ENCODE data around the gene SEMA5A. TPM values are rescaled to one million over a fixed set of nuclear protein-coding genes. Genes with fewer than 3 reads are reported as not detected.

Gene SEMA5A
- total RNA-seq, 1 donor from 2014 or later: 5.4 TPM

DNA sequence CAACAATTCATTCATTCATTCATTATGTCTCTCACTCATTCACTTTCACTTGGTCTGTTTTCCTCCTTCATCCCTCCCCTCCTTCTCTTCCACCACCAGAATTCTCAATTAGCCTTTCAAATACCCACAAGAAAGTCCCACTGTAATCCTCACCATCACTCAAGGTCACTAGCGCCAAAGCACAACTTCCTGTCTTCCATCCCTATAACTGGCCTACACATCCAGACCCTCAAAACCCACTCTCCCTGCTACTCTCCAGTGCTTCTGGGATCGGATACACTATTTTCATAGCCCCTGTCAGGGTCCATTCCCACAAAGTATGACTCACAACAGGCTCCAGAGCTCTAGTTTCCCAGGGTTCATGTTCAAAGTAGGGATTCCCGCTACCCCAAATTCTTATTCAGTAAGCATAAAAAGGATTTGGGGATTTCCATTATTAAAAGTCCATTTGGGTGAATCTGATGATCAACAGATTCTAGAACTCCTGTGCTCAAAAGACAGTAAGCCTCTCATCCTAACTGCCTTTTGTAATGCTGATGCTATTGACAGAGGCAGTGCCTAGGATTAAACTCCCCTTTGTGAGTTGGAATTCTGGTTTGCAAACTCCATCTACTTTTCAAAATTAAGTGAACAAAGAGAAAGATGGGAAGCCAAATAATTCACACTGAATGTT lies 250.9 kb downstream of the SEMA5A start:
- no peak for DNase-seq (ENCODE audit: extremely low read depth, low read depth, low spot score)

DNA sequence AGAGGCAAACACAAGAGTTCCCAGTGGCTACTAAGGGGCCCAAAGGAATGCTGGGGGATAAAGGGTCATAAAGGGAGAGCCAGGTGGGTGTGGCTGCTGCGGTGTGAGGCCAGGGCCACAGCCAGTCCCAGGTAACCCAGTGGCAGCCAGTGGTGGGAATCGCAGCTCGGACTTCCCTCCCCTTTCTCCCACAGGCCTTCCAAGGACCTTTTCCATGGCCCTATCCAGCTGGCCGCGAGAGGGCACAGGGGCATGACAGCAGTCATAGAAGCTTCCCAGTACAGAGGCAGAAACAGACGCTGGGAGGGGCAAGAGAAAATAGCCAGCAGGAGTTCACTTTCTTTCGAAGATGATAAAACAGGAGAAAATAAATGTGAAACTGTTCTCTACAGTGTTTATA lies 257.6 kb downstream of the SEMA5A start:
- no peak for DNase-seq (ENCODE audit: extremely low read depth, low read depth, low spot score)

- DNase-seq (ENCODE audit: extremely low read depth, low read depth, low spot score): no peak
Observed at GRCh38 chr5:9284781-9285307, 261.0 kb downstream of the SEMA5A start.

DNA sequence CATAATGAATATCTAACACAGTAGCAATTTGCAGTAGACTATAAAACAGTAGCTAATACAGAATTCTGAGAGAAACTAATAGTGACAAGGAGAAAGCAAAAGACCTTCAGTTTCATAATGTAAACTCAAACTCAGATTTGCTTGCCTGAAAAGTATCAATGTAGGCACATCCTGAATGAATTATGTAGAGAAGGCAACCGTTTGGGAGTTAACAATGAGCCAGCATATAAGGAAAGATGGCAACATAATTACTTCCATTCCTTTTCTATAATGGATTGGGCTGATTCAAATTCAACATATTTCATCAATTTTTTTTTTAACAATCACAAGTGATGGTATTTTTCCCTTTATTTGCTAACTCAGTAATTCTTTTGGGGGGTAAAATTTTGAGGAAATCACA lies 261.6 kb downstream of the SEMA5A start:
- DNase-seq (ENCODE audit: extremely low read depth, low read depth, low spot score): no peak

DNA sequence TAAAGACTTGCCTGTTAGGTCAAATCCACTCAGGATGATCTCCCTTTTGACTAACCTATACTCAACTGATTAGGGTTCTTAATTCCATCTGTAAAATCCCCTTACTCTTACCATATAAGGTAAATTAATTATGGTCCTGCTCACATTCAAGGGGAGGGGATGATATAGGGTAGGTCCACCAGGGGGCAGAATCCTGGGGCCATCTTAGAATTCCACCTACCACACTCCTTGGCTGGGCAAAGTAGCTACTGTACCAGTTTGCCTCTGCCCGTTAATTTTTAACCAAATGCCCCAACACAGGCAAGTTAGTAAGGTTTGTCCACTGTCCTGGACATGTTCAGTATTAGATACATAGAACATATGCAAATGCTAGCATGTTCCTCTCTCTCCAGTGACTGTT lies 262.4 kb downstream of the SEMA5A start:
- DNase-seq (ENCODE audit: extremely low read depth, low read depth, low spot score): no peak

- DNase-seq (ENCODE audit: extremely low read depth, low read depth, low spot score): no peak
Observed at GRCh38 chr5:9283021-9283420, 262.9 kb downstream of the SEMA5A start.

GRCh38 chr5:9282211-9282610 lies 263.7 kb downstream of the SEMA5A start:
- no peak for DNase-seq (ENCODE audit: extremely low read depth, low read depth, low spot score)

- DNase-seq (ENCODE audit: extremely low read depth, low read depth, low spot score): no peak
Observed at GRCh38 chr5:9279774-9280173, 266.1 kb downstream of the SEMA5A start.

GRCh38 chr5:9278921-9279603 lies 266.8 kb downstream of the SEMA5A start:
- DNase-seq (ENCODE audit: extremely low read depth, low read depth, low spot score): no peak

DNA sequence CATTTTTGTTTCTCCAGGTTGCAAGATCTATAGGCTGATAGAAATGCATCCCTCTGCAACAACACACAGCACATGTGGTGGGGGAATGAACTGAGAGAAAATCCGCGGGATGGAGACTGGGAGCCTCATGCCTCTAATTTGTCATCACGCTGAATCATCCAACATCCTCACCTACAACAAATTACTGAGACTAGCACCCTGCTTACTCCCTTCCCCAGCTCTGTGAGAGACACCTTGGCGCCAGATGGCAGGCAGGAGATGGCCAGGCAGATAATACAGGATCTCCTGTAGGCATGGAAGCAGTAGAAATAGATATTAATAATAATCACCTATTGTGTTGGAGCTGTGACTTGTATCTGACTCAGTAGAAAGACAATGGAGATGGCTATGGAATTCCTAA lies 276.9 kb downstream of the SEMA5A start:
- no peak for DNase-seq (ENCODE audit: extremely low read depth, low read depth, low spot score)

DNA sequence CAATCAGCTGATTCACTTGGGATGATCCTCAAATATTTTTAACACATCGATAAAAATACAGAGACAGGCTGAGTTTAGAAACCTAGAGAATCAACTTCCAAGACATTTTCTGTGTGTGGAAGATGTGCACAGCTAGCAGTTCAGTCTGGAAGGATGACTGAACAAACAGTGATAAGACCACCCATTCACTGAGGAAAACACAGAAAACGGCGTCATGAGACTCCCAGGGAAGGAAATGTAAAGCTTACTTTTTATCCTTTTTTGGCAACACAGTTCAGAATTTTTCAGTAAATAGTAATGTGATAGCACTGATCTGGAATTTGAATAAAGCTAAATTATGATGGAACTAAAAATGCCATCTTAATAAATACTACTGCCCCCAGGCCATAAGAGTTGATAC lies 277.6 kb downstream of the SEMA5A start:
- no peak for DNase-seq (ENCODE audit: extremely low read depth, low read depth, low spot score)

DNA sequence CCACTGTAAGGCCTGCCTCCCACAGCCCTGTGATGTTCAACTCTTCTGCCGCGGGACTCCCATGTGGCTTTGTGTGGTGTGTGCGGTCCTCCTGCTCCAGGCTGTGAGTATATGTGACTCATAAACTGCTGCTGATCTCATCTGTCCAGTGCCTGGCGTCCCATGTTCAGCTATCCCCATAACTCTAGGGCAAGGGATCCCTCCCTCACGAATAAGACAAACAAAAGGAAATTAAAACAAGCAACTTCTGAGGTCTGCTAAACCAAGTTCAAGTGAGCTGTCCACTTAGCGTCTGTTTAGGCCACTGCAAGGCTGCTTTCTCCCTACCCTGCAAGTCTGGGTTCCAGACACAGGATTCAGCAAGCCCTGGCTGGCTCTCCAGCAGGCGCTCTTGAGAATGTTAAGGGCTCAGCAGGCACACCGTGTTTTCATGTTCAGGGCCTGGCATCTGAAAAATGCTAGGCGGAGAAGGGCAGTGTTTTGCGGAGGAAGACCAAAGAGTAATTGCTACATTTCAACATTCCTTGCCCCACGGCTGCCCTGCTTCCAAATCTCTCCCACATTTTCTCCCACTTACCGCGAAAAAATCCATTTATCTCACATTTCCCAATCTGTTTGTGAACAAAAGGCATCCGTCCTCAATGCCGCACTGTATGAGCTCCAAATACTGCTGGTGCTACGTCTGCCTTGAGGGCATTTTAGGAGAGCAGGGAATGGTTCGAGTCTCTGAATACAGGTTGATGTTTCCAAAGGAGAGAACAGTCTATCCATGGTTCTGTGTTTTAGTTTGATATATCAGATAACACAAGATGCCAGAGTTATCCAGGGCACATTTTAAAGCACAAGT lies 280.2 kb downstream of the SEMA5A start:
- DNase-seq (ENCODE audit: extremely low read depth, low read depth, low spot score): no peak

- DNase-seq (ENCODE audit: extremely low read depth, low read depth, low spot score): no peak
Observed at GRCh38 chr5:9264301-9264700, 281.6 kb downstream of the SEMA5A start.

DNA sequence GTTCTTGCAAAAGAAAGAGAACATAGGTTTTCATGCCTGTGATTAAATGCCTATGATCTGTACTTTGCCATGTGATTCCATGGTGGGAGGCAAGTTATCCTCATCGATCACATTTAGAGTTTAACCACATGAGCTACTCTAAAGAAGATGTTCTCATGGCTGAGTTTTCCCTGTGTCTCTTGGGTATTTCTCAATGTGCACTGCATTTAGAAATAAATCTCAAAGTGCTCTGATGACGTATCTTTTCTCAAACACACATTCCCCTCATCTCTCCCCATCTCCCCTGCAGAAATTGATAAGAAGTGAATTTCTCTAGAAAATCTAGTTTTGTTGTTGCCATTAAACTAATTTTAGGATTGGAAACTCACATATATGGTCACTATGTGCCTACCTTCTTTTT lies 282.2 kb downstream of the SEMA5A start:
- DNase-seq (ENCODE audit: extremely low read depth, low read depth, low spot score): no peak

GRCh38 chr5:9251379-9251980 lies 294.4 kb downstream of the SEMA5A start:
- DNase-seq (ENCODE audit: extremely low read depth, low read depth, low spot score): no peak

GRCh38 chr5:9249231-9249630 lies 296.6 kb downstream of the SEMA5A start:
- no peak for DNase-seq (ENCODE audit: extremely low read depth, low read depth, low spot score)

DNA sequence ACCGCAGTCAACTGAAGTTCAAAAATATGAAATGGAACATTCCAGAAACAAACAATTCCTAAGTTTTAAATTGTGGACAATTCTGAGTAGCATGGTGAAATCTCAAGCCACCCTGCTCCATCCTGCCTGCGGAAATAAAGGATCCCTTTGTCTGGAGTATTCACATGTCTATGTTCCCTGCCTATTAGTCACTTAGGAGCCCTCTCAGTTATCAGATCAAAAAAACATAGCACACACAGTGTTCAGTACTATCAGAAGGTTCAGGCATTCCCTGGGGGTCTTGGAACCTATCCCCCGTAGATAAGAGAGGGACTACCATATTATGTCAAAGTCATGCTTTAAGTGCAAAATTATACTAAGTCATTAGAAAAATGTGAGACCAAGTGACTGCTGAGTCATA lies 300.8 kb downstream of the SEMA5A start:
- no peak for DNase-seq (ENCODE audit: extremely low read depth, low read depth, low spot score)

GRCh38 chr5:9244417-9244816 lies 301.5 kb downstream of the SEMA5A start:
- DNase-seq (ENCODE audit: extremely low read depth, low read depth, low spot score): no peak

- DNase-seq (ENCODE audit: extremely low read depth, low read depth, low spot score): no peak
Observed at GRCh38 chr5:9241479-9242305, 304.2 kb downstream of the SEMA5A start.

DNA sequence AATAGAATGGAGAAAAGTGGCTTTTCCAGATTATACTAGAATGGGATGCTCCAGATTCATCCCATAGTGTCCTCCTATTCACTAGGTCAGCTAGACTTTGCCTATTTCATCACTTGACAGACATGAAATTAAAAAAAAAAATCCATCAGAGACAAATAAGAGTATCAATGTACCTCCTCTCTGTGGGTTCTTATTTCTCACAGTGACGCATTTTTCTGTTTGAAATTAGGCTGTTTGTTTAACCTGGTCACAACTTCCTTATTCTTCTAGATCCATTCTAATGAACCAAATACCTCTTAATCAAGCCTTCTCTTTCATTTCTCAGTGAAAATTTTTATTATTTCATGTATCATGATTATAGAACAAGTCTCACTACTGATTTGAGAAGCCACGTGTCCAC lies 305.4 kb downstream of the SEMA5A start:
- DNase-seq (ENCODE audit: extremely low read depth, low read depth, low spot score): no peak

All from glomerular endothelial cell (primary cell).